GM06990 (cell line): ENCODE results near the gene ARTN.

Experiments used
- DNase-seq: peaks from one replicate; pipeline ENCODE4 v3.0.0-alpha.2; 2011; ENCODE audit not compliant: insufficient read length; ENCODE audit errors: extremely low read depth
- H3K27me3 ChIP-seq: replicated peaks from 2 replicates; pipeline ENCODE4 v1.6.0; 2011; ENCODE audit warnings: low read length; ENCODE audit not compliant: control insufficient read depth, insufficient read depth
- H3K36me3 ChIP-seq: 2 replicates; pipeline ENCODE4 v1.5.1; 2011; ENCODE audit warnings: low read length; ENCODE audit not compliant: control insufficient read depth, insufficient read depth
- H3K4me3 ChIP-seq: replicated peaks from 2 replicates; pipeline ENCODE4 v1.5.1; 2011; ENCODE audit warnings: low read depth, mild to moderate bottlenecking, control low read depth, low read length
- TF ChIP-seq, protein P1 (sequence below): IDR thresholded peaks from 2 replicates; pipeline ENCODE4 v1.5.1; 2011; ENCODE audit warnings: low read length, control low read depth, mild to moderate bottlenecking, inconsistent platforms; ENCODE audit not compliant: insufficient read depth, poor library complexity, severe bottlenecking

Gene ARTN

DNA sequence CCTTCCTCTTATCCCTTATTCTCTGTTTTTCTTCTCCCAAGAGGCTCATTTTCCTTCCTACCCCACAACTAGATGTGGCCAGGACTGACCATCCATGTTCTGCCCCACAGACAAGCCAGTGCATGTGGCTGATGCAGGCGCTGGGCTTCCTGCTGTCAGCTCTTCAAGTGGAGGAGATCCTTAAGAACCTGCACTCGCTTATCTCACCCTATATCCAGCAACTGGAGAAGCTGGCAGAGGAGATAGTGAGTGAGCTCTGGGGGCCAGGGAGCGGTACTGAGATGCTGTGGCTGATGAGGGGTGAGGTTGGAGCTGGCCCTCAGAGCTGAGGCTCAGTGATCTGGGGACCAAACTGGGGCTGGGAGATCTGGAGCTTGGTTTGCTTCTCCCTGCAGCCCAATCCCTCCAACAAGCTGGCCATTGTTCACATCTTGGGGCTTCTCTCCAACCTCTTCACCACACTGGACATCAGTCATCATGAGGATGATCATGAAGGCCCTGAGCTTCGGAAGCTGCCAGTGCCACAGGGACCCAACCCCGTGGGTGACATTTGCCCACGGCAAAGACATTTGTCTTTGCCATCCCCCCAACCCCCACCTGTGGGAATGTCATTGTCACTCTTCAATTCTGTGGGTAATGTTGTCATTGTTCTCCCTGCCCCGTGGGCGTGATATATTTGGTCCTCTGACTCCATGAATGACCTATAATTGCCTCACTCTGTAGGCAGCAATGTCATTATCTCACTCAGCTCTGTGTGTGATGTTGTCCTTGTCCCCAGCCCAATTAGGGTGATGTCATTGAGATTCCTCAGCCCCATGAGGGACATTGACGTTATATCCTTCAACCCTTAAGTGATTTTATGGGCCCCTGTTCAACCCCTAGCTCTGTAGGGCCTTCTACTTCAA lies 25.0 kb downstream of the ARTN start:
- no peaks in the 10 kb centered on the region for H3K27me3 ChIP-seq
- H3K4me3 ChIP-seq, result no peak overlapping the region
- DNase-seq, result no peak
- TF ChIP-seq, protein P1, sequence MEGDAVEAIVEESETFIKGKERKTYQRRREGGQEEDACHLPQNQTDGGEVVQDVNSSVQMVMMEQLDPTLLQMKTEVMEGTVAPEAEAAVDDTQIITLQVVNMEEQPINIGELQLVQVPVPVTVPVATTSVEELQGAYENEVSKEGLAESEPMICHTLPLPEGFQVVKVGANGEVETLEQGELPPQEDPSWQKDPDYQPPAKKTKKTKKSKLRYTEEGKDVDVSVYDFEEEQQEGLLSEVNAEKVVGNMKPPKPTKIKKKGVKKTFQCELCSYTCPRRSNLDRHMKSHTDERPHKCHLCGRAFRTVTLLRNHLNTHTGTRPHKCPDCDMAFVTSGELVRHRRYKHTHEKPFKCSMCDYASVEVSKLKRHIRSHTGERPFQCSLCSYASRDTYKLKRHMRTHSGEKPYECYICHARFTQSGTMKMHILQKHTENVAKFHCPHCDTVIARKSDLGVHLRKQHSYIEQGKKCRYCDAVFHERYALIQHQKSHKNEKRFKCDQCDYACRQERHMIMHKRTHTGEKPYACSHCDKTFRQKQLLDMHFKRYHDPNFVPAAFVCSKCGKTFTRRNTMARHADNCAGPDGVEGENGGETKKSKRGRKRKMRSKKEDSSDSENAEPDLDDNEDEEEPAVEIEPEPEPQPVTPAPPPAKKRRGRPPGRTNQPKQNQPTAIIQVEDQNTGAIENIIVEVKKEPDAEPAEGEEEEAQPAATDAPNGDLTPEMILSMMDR, result no peak
- H3K36me3 ChIP-seq, result peaks cover 13% of the 10 kb centered on the region

DNA sequence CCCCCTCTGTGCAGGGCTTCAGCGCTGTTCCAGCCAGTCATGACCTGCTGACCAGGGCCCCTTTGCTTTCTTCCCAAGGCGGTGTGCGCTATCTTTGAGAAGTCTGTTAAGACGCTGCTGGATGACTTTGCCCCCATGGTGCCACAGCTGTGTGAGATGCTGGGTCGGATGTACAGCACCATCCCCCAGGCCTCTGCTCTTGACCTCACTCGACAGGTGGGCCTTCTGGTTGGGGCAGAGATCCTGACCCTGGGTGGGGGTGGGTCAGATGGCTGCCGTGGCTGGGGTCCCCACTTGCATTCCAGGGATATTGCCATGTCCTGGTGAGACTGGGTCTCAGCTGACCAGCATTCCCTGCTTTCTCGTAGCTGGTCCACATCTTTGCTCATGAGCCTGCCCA lies 27.2 kb downstream of the ARTN start:
- H3K36me3 ChIP-seq, result peaks cover 17% of the 10 kb centered on the region
- TF ChIP-seq, protein P1, result no peak
- no peak for DNase-seq
- H3K27me3 ChIP-seq, result no peaks in the 10 kb centered on the region
- H3K4me3 ChIP-seq, result no peak overlapping the region

DNA sequence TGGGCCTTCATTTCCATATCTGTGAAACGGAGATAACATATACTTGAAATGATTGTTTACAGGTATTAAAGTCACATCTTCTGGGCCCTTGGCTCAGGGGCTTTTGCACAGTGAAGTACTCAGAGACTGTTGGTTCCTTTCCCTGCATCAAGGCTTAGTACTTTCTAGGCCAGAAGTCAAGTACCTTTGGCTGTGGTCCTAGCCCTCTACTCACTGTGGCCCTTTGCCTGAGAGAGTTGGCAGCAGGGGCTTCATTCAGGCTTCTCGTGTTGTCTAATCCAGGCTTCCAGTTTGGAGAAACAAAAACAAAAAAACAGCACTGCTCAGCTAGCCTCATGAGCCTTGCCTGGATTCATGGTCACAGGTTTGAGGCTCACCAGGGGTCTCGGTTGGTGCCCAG lies 28.1 kb downstream of the ARTN start:
- Histone ChIP-seq H3K4me3 (no peak overlapping the region), H3K27me3 (no peaks in the 10 kb centered on the region), H3K36me3 (peaks cover 18% of the 10 kb centered on the region)
- DNase-seq, result no peak
- TF ChIP-seq, protein P1, result no peak

- no peak for DNase-seq
- H3K36me3 ChIP-seq, result peaks cover 20% of the 10 kb centered on the region
- no peak overlapping the region for H3K4me3 ChIP-seq
- TF ChIP-seq, protein P1, result no peak
- H3K27me3 ChIP-seq, result no peaks in the 10 kb centered on the region
Measured at GRCh38 chr1:43962324-43962723, 28.7 kb downstream of the ARTN start.

DNA sequence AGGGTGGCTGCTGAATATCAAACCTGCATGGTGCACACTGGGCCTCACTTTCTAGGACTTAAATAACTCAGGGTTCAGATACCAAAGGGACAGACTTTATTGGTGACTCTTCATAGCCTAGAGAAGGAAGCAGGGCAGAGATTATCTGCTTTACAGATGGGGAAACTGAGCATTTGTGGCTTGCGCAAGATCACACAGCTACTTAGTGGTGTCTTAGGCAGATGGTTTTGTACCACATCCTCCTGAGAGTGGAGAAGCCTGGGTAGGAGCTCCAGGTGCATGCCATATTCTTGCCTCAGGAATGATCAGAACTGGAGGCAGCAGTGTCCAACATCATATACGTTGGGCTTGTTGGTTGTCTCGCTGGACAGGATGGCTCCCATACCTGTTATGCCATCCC lies 29.4 kb downstream of the ARTN start:
- Histone ChIP-seq H3K36me3 (peaks cover 20% of the 10 kb centered on the region), H3K27me3 (no peaks in the 10 kb centered on the region), H3K4me3 (no peak overlapping the region)
- TF ChIP-seq, protein P1, result no peak
- no peak for DNase-seq

- peaks cover 20% of the 10 kb centered on the region for H3K36me3 ChIP-seq
- DNase-seq, result no peak
- no peak overlapping the region for H3K4me3 ChIP-seq
Measured at GRCh38 chr1:43963890-43964289, 30.3 kb downstream of the ARTN start.

More at GRCh38 chr1:43963890-43964289, 30.3 kb downstream of the ARTN start:
- no peaks in the 10 kb centered on the region for H3K27me3 ChIP-seq
- TF ChIP-seq, protein P1, result no peak
